GM03348 (cell line): ENCODE measurements around the gene TPP2.

Source experiments
- DNase-seq: peaks from one replicate; pipeline ENCODE4 v3.0.0; 2012; ENCODE audit warnings: low spot score

TPP2 gene

DNA sequence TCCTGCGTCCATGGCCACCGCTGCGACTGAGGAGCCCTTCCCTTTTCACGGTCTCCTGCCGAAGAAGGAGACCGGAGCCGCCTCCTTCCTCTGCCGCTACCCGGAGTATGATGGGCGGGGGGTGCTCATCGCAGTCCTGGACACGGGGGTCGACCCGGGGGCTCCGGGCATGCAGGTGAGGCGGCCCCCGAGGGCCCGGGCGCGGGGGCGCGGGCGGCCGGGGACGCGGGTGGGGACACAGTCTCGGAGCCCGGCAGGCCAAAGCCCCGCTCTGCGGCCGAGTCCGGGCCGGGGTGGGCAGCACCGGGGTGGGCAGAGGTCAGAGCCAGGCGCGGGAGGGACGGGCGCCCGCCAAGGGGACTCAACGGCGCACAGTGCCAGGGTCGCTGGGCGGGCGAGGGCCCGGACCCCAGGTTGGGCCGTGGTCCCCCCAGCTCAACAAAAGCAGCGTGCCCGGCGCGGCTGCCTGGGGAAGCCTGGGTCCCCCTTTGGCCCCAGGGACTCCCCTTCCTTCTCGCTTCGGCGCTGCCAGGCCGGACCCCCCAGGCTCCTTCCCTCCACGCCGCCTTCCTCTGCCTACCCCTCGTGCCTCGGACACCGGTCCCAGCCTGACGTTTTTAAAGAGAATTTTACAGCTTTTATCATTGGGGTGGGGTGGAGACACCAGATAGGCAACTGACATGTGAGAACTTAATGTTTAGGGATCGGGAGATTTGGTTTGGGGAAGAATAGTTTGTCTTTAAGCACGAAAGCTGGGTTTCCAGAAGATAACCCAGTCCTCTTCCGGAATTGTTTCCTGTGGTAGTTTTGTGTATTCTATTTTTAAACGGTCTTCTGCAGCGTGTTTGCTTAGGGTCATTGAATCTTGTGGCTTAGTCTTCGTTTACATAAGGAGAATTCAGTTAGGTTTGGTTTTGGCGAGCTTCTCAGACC lies 509 bp downstream of the TPP2 start:
- peak; percentile 41 for DNase-seq

GRCh38 chr13:102598061-102598460 lies 1.3 kb downstream of the TPP2 start:
- peak; percentile 22 for DNase-seq

DNA sequence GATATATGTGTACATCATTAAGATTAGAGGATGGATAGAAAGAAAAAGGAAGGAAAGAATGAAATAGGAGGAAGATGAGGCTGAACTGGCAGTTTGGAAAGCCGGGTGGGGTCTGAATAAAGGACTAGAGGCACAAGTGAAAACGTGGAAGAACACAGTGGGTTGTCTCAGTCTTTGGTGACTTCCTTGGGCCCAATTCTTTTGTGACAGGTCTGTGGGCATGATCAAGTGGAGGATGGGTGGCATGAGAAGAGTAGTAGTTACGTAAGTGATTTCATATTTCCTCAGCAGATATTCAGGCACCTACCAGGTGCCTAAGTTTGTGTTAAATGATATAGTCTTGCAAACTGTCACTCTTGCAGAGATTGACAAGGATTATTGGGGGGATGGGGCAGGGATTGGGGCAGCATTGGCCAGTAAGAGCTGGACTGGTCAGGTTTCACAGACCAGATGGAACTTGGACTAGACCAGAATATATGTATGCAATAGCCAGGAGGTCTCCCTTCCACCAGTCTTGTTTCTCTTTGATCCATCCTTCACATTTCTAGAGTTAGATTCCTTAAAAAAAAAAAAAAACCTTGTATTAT lies 2.7 kb downstream of the TPP2 start:
- no peak for DNase-seq

- DNase-seq = no peak
Observed at GRCh38 chr13:102606537-102607309, 9.9 kb downstream of the TPP2 start.

DNA sequence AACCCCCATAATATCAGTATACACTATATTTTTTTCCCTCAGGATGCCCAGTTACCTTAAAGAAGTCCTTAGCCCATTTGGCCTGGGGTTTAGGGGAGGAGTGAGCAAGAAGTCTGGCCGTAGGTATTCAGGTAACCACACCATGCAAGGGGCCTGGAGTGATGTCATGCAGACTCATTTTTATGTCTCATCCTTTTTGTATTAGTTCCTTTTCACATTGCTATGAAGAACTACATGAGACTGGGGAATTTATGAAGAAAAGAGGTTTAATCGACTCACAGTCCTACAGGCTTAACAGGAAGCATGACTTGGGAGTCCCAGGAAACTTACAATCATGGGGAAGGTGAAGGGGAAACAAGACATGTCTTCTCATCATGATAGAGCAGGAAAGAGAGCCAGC lies 12.2 kb downstream of the TPP2 start:
- no peak for DNase-seq

GRCh38 chr13:102609696-102610095 lies 12.9 kb downstream of the TPP2 start:
- no peak for DNase-seq

- DNase-seq = no peak
Observed at GRCh38 chr13:102610296-102610895, 13.6 kb downstream of the TPP2 start.

- DNase-seq = no peak
Observed at GRCh38 chr13:102617697-102618350, 21.0 kb downstream of the TPP2 start.

DNA sequence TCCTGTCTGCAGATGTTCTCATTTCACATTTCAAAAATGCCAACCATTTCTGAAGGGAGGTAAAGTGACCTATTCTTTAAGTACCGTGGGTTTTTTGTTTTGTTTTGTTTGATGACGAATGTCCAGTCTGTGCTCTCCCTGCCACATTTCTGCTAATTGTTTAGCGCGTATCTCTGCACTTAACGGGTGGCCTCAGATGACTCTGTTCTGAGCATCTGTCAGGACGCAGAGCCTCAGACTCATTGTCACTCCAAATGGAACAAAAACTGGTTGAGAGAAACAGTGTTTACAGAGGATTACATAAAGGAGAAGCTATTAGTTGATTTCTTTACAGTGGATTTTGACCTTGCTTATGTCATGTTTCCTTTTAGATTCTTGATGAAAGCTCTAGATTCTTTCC lies 23.7 kb downstream of the TPP2 start:
- no peak for DNase-seq

DNA sequence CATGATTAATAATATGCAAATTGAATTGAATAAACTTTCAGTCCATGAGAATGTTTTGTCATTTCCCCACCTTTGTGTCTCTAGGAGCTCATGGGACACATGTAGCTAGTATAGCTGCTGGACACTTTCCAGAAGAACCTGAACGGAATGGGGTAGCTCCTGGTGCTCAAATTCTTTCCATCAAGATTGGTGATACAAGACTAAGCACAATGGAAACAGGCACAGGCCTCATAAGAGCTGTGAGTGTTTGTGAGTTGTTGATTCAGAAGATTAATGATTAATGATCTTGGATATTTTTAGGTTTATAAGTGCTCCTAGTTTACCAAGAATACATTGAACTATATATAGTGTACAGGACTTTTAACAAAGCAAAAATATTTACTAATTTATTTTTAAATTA lies 30.1 kb downstream of the TPP2 start:
- no peak for DNase-seq

DNA sequence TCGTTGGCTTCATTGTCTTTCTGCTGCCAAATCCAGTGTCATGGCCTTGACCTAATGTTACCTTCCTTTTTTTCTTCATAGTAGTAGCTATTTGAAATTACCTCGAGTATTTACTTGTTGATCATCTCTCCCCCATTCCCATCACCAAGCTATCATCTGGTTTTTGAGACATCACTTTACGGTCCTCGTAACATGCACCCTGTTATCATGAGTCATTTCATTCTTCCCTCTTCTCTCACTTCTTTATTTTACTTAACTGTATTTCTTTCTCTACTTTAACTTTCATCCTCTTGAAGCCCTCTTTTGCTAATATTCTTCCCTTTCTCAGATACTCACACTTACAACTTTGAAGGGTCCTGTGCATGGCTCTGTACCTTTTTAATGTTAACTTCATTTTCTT lies 31.8 kb downstream of the TPP2 start:
- no peak for DNase-seq

DNA sequence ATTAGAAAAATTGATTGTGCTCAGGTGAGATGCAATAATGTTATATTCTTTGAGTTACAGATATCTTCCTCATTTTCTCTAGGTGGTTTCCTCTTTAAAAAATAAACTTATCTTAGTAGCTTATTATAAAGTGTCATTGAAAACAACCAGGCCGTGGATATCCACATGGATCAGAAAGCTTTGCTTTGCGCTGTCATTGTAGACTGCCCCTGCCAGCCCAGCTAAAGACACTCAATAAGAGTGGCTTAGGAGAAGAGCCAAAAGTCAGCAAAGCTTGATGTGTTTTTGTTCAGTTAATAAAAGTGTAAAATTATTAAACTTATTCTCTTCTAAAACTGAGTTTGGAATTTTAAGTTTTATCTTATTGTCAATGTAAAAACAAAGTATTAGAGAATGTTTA lies 34.4 kb downstream of the TPP2 start:
- DNase-seq = no peak

DNA sequence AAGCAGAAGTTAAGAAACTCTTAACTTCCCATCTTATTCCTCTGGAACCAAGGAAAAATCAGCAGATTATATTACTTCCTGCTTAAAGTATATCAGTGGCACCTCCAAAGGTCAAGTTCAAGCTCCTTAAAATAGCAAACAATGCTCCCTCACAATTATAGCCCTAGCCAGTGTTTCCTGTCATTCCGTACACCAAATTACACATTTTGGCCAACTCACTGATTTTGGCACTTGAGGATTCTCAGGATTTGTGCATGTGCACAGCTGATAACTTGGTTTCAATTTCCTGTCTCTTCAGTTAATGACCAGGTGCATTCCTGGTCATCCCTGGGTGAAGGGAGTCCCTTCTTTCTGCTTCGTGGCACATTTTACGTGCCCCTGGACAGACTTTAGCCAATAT lies 42.0 kb downstream of the TPP2 start:
- no peak for DNase-seq

DNA sequence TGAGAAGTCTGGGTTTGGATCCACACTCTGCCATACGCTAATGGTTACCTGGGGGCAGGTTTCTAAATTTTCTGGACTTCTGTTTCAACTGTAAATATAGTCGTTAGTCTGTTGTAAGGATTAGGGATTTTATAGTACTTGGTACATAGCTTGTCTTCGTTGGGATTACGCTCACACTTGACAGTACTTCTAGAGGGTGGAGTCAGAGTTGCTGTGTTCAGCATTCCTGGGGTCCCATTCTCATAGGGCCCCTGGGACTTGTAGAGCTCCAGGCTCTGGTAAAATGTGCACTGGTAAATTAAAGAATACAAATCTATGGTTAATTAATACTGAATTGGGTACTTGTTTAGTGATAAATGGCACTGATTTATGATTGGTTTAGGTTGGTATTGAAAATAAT lies 45.2 kb downstream of the TPP2 start:
- no peak for DNase-seq

- DNase-seq = no peak
Observed at GRCh38 chr13:102642475-102642874, 45.7 kb downstream of the TPP2 start.

DNA sequence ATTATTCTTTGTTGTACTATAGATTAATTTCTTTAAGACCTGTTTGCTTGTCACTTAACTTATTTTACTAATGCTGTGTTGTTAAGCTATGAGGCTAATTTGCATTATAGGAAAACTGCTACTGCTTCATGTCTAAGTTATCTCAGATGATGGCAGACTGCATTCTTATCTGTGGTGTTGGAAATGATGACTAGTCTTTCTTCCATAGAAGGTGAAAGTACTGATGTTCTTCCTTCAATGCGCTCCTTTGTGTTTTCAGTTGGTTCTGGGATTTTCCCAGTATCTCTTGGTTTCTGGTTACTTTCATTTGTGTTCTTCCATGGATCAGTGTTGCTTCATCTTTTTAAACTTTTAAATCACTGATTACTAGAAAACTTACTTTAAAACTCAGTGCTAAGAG lies 46.9 kb downstream of the TPP2 start:
- no peak for DNase-seq

GRCh38 chr13:102645701-102646100 lies 48.9 kb downstream of the TPP2 start:
- DNase-seq = no peak

DNA sequence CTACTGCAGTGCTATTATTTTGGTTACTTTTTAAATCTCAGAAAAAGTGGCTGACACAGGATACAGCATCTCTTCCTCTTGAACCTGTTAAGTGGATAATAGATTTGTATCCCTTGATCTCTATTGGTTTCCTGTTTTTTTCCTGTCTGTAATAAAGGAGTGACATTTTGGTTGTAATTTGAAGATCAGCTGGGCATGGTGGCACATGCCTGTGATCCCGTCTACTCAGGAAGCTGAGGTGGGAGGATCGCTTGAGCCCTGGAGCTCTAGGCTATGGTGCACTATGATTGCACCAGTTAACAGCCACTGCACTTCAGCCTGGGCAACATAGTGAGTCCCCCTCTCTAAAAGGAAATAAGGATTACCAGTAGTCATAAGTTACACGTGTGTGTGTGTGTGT lies 51.3 kb downstream of the TPP2 start:
- DNase-seq = no peak

DNA sequence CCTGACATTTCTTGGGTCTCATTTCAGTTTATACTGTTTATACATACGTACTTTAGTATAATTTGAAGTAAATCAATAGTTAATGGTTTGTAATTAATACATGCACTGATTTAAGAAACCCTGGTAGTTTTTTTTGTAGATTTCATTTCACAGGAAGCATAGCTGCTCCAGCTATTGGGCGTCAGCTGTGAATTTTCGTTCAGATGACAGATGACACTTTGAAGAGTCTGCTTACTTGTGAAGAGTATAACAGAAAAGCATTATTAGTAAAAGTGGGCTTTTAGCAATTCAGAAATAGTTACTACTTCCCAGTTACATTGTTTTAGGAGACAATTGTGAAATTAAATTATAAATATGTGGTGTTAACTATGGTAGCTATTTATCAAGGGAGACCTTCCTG lies 53.7 kb downstream of the TPP2 start:
- no peak for DNase-seq

DNA sequence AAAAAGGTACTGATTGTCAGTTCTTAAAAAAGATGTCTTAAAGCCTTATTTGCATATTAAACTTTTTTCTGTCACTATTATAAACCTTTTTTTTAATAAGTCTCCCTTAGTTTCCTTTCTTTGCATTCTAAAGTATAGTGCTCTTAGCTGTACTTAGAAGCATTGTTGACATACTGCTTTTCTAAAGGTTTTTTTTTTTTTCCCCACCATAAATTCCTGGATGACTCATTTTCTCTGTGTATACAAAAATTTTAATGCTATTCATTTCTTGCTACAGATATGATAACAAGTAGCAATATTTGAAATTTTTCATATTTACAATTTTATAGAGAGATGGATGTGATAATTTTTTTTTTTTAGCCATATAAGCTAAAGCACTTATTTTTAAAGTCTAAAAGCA lies 54.6 kb downstream of the TPP2 start:
- peak; percentile 23 for DNase-seq

DNA sequence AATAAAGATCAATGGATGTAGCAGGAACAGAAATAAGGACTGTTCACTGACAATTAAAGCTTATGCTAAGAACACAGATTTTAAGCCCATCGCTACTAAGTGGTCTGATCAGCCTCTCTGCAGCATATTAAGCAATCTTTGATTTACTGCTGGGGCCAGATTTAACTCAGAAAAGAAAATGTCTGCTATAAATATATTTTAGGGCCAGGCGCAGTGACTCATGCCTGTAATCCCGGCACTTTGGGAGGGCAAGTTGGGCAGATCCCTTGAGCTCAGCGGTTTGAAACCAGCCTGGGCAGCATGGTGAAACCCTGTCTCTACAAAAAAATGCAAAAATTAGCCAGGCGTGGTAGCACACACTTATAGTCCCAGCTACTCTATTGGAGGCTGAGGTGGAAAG lies 55.1 kb downstream of the TPP2 start:
- DNase-seq = peak; percentile 10

GRCh38 chr13:102654756-102655155 lies 58.0 kb downstream of the TPP2 start:
- DNase-seq = no peak
